ENCODE results near the gene SORBS1.

DNA sequence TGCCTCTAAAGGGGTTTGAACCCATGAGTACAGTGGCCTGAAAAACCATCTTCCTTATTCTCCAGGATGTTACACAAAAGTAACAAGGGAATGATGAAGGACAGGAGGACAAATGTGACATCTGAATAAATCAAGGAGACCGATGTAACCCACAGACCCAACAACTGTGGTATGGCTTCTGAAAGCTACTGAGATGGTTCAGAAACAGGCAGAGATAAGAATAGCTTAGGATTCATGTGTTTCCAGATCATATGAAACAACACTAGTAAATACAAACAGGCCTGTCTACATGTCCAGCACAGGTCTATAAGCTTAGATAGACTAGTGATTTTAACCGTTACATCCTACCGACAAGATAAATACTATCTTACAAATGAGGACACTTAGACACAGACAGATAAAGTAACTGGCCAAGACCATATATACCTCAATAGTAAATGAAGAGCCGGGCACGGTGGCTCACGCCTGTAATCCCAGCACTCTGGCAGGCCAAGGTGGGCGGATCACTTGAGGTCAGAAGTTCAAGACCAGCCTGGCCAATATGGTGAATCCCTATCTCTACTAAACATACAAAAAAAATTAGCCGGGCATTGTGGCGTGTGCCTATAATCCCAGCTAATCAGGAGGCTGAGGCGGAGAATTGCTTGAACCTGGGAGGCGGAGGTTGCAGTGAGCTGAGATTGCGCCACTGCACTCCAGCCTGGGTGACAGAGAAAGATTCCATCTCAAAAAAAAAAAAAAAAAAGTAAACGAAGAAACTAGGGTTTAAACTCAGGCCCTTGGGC, 88.7 kb downstream of the SORBS1 start:
- no peak for TF ChIP-seq EZH2 (optimal IDR thresholded peaks at IDR 0.05; ENCODE audit: low read depth, low read length)
- TF ChIP-seq, protein P1, sequence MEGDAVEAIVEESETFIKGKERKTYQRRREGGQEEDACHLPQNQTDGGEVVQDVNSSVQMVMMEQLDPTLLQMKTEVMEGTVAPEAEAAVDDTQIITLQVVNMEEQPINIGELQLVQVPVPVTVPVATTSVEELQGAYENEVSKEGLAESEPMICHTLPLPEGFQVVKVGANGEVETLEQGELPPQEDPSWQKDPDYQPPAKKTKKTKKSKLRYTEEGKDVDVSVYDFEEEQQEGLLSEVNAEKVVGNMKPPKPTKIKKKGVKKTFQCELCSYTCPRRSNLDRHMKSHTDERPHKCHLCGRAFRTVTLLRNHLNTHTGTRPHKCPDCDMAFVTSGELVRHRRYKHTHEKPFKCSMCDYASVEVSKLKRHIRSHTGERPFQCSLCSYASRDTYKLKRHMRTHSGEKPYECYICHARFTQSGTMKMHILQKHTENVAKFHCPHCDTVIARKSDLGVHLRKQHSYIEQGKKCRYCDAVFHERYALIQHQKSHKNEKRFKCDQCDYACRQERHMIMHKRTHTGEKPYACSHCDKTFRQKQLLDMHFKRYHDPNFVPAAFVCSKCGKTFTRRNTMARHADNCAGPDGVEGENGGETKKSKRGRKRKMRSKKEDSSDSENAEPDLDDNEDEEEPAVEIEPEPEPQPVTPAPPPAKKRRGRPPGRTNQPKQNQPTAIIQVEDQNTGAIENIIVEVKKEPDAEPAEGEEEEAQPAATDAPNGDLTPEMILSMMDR (IDR thresholded peaks at IDR 0.05; ENCODE audit: low read length) = no peak
- TF ChIP-seq EZH2phosphoT487 (IDR thresholded peaks at IDR 0.05; ENCODE audit: low read length) = no peak
